Upper lobe of left lung (tissue), 4 donors: ENCODE data around the gene PTPRZ1.

ENCODE experiments used
- EP300 ChIP-seq, 4 donors: sonication (generic); formaldehyde crosslinking; IDR thresholded peaks; one replicate each; pipeline ENCODE4 v1.5.1; 2017; ENCODE audit warnings: antibody characterized with exemption in 4 of 4, control low read depth in 2 of 4
- POLR2AphosphoS5 ChIP-seq, 2 donors: sonication (generic); formaldehyde crosslinking; IDR thresholded peaks; one replicate each; pipeline ENCODE4 v1.5.1; 2017; ENCODE audit warnings: antibody characterized with exemption in 2 of 2
- TF ChIP-seq, protein P1 (sequence below), 6 experiments: fragments of 450-650 bp in 4 of 6; fragments of 200-600 bp in 2 of 6; sonication (generic) in 2 of 6; IDR thresholded peaks; one replicate each; pipeline ENCODE4 v1.5.1; 2016 to 2019; ENCODE audit warnings: antibody characterized with exemption in 6 of 6

DNA sequence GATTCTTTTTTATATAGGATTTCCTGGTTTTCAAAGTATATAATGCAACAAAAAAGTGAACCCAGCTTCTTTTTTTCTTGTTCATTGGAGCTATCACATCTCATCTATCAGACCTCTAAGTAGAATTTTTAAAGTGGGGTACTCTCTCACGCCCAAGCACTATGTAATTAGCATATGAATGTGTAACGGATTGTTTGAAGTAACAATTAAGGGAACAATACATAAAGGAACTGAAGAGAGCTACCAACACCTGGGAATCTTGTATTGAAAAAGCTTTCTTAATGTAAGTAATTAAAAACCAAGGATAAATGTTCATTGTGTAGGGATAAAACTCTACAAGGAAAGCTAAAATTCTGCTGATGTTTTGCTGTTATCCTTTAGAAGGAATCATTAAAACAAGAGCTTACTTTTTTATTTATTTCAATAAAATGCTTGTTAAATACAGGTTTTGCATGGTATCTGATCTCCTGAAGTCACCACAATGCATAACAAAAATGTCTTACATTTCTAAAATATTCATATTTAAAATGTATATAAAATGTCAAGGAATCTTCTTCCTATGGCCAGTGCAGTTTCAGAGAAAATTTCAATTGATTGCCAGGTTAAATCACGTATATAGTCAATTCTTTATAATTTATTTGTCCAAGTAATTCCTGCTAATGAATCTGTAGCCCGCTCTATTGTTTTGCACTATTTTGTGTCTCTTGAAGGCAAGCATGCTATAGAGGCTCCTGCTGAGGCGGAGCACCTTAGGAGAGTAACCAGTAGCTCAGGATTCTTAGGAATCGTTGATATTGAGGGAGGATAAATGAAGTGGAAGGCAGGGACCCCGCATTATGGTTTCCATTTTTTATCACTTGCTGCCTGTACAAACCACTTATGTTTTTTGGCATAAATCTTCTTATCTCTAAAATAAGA is 51.6 kb downstream of the PTPRZ1 start:
- TF ChIP-seq, protein P1, sequence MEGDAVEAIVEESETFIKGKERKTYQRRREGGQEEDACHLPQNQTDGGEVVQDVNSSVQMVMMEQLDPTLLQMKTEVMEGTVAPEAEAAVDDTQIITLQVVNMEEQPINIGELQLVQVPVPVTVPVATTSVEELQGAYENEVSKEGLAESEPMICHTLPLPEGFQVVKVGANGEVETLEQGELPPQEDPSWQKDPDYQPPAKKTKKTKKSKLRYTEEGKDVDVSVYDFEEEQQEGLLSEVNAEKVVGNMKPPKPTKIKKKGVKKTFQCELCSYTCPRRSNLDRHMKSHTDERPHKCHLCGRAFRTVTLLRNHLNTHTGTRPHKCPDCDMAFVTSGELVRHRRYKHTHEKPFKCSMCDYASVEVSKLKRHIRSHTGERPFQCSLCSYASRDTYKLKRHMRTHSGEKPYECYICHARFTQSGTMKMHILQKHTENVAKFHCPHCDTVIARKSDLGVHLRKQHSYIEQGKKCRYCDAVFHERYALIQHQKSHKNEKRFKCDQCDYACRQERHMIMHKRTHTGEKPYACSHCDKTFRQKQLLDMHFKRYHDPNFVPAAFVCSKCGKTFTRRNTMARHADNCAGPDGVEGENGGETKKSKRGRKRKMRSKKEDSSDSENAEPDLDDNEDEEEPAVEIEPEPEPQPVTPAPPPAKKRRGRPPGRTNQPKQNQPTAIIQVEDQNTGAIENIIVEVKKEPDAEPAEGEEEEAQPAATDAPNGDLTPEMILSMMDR (IDR thresholded peaks at IDR 0.05): no peak
- no peak for TF ChIP-seq EP300 (IDR thresholded peaks at IDR 0.05)
- TF ChIP-seq POLR2AphosphoS5 (IDR thresholded peaks at IDR 0.05): no peak
